B cell (primary cell): ENCODE data around the gene CACNG4.

Experiments used
- EZH2 ChIP-seq: IDR thresholded peaks from 2 replicates; pipeline ENCODE4 v1.6.1; 2012; ENCODE audit warnings: borderline replicate concordance, low read depth, mild to moderate bottlenecking, moderate library complexity, low read length; ENCODE audit not compliant: insufficient read depth, poor library complexity, severe bottlenecking
- TF ChIP-seq, protein P1 (sequence below): fragments of 200-600 bp; IDR thresholded peaks from one replicate; pipeline ENCODE4 v1.8.0; 2022; ENCODE audit warnings: antibody characterized with exemption, mild to moderate bottlenecking

DNA sequence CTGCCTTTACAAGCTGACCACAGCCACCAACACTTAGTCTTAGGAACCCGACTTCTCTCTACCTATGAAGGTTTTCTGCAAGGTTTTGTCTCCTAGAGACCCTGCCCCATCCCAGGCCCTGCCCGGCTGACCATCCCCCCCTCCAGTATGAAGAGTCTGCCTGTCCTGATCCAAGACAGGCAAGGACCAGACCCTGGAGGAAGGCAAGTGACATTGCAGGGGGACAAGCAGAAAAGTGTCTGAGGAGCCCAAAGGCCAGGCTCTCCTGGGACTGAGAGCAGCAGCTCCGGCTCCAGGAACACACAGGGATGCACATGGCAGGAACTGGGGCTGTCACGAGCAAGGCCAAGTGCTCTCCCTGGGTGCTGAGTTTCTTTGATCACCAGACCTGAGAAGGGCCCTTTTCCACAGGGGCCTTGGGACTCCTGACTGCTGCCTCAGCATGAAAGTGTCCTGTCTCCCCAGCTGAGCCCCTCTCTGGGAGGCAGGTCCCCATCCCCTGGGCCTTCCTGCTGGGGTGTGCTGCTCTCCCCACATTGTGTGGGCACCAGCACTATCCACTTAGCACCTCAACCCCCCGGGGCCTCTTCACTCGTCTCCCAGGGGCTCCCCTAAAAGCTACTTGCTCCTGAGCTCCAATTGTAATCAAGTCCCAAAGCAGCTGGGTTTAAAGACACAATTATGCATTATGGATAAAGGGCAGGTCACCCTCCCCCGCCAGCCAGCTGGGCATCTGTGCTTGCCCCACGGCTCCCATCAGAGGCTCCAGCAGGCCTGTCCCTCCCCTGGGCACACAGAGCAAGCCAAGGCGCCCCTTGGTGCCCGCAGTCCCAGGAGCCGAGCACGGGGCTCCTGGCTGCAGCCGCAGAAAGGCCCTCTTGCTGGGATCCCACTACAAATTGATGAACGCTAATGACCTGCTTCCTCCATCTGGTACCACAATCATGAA lies 11.6 kb upstream of the CACNG4 start:
- TF ChIP-seq, protein P1, sequence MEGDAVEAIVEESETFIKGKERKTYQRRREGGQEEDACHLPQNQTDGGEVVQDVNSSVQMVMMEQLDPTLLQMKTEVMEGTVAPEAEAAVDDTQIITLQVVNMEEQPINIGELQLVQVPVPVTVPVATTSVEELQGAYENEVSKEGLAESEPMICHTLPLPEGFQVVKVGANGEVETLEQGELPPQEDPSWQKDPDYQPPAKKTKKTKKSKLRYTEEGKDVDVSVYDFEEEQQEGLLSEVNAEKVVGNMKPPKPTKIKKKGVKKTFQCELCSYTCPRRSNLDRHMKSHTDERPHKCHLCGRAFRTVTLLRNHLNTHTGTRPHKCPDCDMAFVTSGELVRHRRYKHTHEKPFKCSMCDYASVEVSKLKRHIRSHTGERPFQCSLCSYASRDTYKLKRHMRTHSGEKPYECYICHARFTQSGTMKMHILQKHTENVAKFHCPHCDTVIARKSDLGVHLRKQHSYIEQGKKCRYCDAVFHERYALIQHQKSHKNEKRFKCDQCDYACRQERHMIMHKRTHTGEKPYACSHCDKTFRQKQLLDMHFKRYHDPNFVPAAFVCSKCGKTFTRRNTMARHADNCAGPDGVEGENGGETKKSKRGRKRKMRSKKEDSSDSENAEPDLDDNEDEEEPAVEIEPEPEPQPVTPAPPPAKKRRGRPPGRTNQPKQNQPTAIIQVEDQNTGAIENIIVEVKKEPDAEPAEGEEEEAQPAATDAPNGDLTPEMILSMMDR: no peak
- TF ChIP-seq EZH2: no peak
